Activated T-helper 2 cell treated with anti-CD3 and anti-CD28 coated beads, Interferon-gamma antibody, Interleukin-2, Interleukin-4, amounts not matched to agents 10 μg/mL and 5 μg/mL and 100 μg/mL, durations not matched to agents 14 hours and 24 hours and 36 hours (primary cell): ENCODE measurements around the gene PVALB. TPM values are rescaled to one million over a fixed set of nuclear protein-coding genes. Genes with fewer than 3 reads are reported as not detected.

ENCODE experiments used
- DNase-seq: peaks from one replicate; pipeline ENCODE4 v3.0.0; 2021; ENCODE audit warnings: low spot score
- H3K27ac Mint-ChIP-seq: one replicate; pipeline ENCODE4 v1.8.0; 2021; ENCODE audit warnings: mixed read lengths
- H3K27me3 Mint-ChIP-seq: one replicate; pipeline ENCODE4 v1.8.0; 2021; ENCODE audit warnings: low read depth, mixed read lengths
- H3K36me3 Mint-ChIP-seq: one replicate; pipeline ENCODE4 v1.8.0; 2021; ENCODE audit warnings: low read depth, mixed read lengths
- H3K4me1 Mint-ChIP-seq: one replicate; pipeline ENCODE4 v1.8.0; 2021; ENCODE audit warnings: low read depth, mixed read lengths
- H3K4me3 Mint-ChIP-seq: one replicate; pipeline ENCODE4 v1.8.0; 2021; ENCODE audit warnings: low read depth, mild to moderate bottlenecking, moderate library complexity, mixed read lengths
- H3K9me3 Mint-ChIP-seq: one replicate; pipeline ENCODE4 v1.8.0; 2021; ENCODE audit warnings: mixed read lengths
- intact Hi-C: fragments of 100-400 bp; cut with micrococcal nuclease; formaldehyde crosslinking; loops from one replicate; pipeline ENCODE4 v1.15.1; 2023
- total RNA-seq: library from RNA; stranded (reverse); gene quantifications from 2 replicates; pipeline ENCODE4 v1.2.3, GENCODE V29; 2022

PVALB gene
- total RNA-seq, 1 donor from 2014 or later = not detected

- Mint-ChIP-seq H3K9me3 (no peaks in the 10 kb centered on the region), H3K4me1 (peaks cover 29% of the 10 kb centered on the region), H3K27ac (peak overlapping the region; percentile 83), H3K27me3 (no peaks in the 10 kb centered on the region), H3K4me3 (peak overlapping the region; percentile 91), H3K36me3 (no peaks in the 10 kb centered on the region)
- intact Hi-C loops = loop anchor here (5.0 to 10.0 kb wide), 2 partner anchors 231 to 422 kb away; no protein-coding TSS in a partner anchor
- DNase-seq = no peak
These were observed 41.3 kb downstream of the PVALB start for GRCh38 chr22:36775586-36775963.

- Mint-ChIP-seq H3K27me3 (no peaks in the 10 kb centered on the region), H3K4me1 (peaks cover 29% of the 10 kb centered on the region), H3K27ac (no peak overlapping the region), H3K4me3 (no peak overlapping the region), H3K9me3 (no peaks in the 10 kb centered on the region), H3K36me3 (no peaks in the 10 kb centered on the region)
- intact Hi-C loops = loop anchor here (10.0 kb wide), 1 partner anchor 229 kb away; no protein-coding TSS in a partner anchor
- DNase-seq = no peak
These were observed 42.9 kb downstream of the PVALB start for GRCh38 chr22:36773935-36774334.

- Mint-ChIP-seq H3K27ac (no peak overlapping the region), H3K27me3 (no peaks in the 10 kb centered on the region), H3K4me3 (no peak overlapping the region), H3K9me3 (no peaks in the 10 kb centered on the region), H3K4me1 (peaks cover 18% of the 10 kb centered on the region), H3K36me3 (no peaks in the 10 kb centered on the region)
- intact Hi-C loops = loop anchor here (10.0 kb wide), 1 partner anchor 228 kb away; no protein-coding TSS in a partner anchor
- DNase-seq = no peak
These were observed 44.4 kb downstream of the PVALB start for GRCh38 chr22:36772451-36772850.

GRCh38 chr22:36771356-36772063 lies 45.3 kb downstream of the PVALB start:
- intact Hi-C loops = loop anchor here (10.0 kb wide), 1 partner anchor 227 kb away; no protein-coding TSS in a partner anchor
- H3K27me3 Mint-ChIP-seq = no peaks in the 10 kb centered on the region
- H3K4me3 Mint-ChIP-seq = no peak overlapping the region
- DNase-seq = no peak
- peaks cover 12% of the 10 kb centered on the region for H3K4me1 Mint-ChIP-seq
- H3K9me3 Mint-ChIP-seq = no peaks in the 10 kb centered on the region
- H3K36me3 Mint-ChIP-seq = peaks cover 2% of the 10 kb centered on the region
- no peak overlapping the region for H3K27ac Mint-ChIP-seq

- Mint-ChIP-seq H3K27ac (no peak overlapping the region), H3K4me1 (peaks cover 10% of the 10 kb centered on the region), H3K36me3 (peaks cover 2% of the 10 kb centered on the region), H3K4me3 (no peak overlapping the region), H3K9me3 (no peaks in the 10 kb centered on the region), H3K27me3 (no peaks in the 10 kb centered on the region)
- intact Hi-C loops = loop anchor here (10.0 kb wide), 1 partner anchor 226 kb away; no protein-coding TSS in a partner anchor
- DNase-seq = no peak
These were observed 46.2 kb downstream of the PVALB start for GRCh38 chr22:36770513-36771231.

GRCh38 chr22:36769541-36770512 lies 47.0 kb downstream of the PVALB start:
- Mint-ChIP-seq H3K4me3 (no peak overlapping the region), H3K9me3 (no peaks in the 10 kb centered on the region), H3K27me3 (no peaks in the 10 kb centered on the region), H3K27ac (no peak overlapping the region), H3K4me1 (peaks cover 4% of the 10 kb centered on the region), H3K36me3 (peaks cover 2% of the 10 kb centered on the region)
- no peak for DNase-seq
- intact Hi-C loops = loop anchor here (10.0 kb wide), 1 partner anchor 225 kb away; no protein-coding TSS in a partner anchor

- Mint-ChIP-seq H3K27me3 (no peaks in the 10 kb centered on the region), H3K27ac (no peak overlapping the region), H3K36me3 (peaks cover 2% of the 10 kb centered on the region), H3K9me3 (no peaks in the 10 kb centered on the region), H3K4me3 (no peak overlapping the region), H3K4me1 (no peaks in the 10 kb centered on the region)
- no peak for DNase-seq
- intact Hi-C loops = no loop called here
These were observed 48.2 kb downstream of the PVALB start for GRCh38 chr22:36768616-36769015.

- Mint-ChIP-seq H3K9me3 (no peaks in the 10 kb centered on the region), H3K27ac (no peak overlapping the region)
- no peak for DNase-seq
These were observed 48.7 kb downstream of the PVALB start for GRCh38 chr22:36768141-36768540.

GRCh38 chr22:36767035-36767775 lies 49.6 kb downstream of the PVALB start:
- Mint-ChIP-seq H3K4me1 (no peaks in the 10 kb centered on the region), H3K9me3 (no peaks in the 10 kb centered on the region), H3K4me3 (no peak overlapping the region), H3K27ac (no peak overlapping the region), H3K27me3 (no peaks in the 10 kb centered on the region), H3K36me3 (peaks cover 2% of the 10 kb centered on the region)
- no peak for DNase-seq
- intact Hi-C loops = no loop called here

More at GRCh38 chr22:36768141-36768540, 48.7 kb downstream of the PVALB start:
- intact Hi-C loops = no loop called here
- Mint-ChIP-seq H3K27me3 (no peaks in the 10 kb centered on the region), H3K36me3 (peaks cover 2% of the 10 kb centered on the region), H3K4me3 (no peak overlapping the region), H3K4me1 (no peaks in the 10 kb centered on the region)

- no peak overlapping the region for H3K4me3 Mint-ChIP-seq
- intact Hi-C loops = no loop called here
- no peaks in the 10 kb centered on the region for H3K4me1 Mint-ChIP-seq
- H3K36me3 Mint-ChIP-seq = peaks cover 2% of the 10 kb centered on the region
- H3K27ac Mint-ChIP-seq = no peak overlapping the region
- no peaks in the 10 kb centered on the region for H3K27me3 Mint-ChIP-seq
- no peak for DNase-seq
- no peaks in the 10 kb centered on the region for H3K9me3 Mint-ChIP-seq
These were observed 50.8 kb downstream of the PVALB start for GRCh38 chr22:36765943-36766450.

- Mint-ChIP-seq H3K9me3 (no peaks in the 10 kb centered on the region), H3K27ac (no peak overlapping the region), H3K36me3 (peaks cover 2% of the 10 kb centered on the region), H3K27me3 (no peaks in the 10 kb centered on the region), H3K4me3 (no peak overlapping the region), H3K4me1 (no peaks in the 10 kb centered on the region)
- intact Hi-C loops = no loop called here
- DNase-seq = no peak
These were observed 51.5 kb downstream of the PVALB start for GRCh38 chr22:36765131-36765942.
